Central memory CD8-positive, alpha-beta T cell (primary cell): ENCODE measurements around the gene ILDR2.

Source experiments
- ATAC-seq: fragments of 150-1000 bp; cut with Tn5 transposase; replicated peaks from 2 replicates; pipeline ENCODE4 v1.10.0; 2022; ENCODE audit warnings: mild to moderate bottlenecking, moderate FRiP score, moderate number of reproducible peaks; ENCODE audit not compliant: poor library complexity, severe bottlenecking; ENCODE audit errors: extremely low read depth
- DNase-seq, 2 donors: peaks; one replicate each; pipeline ENCODE4 v3.0.0; 2021; ENCODE audit warnings: low spot score in 2 of 2
- H3K27ac Mint-ChIP-seq: one replicate; pipeline ENCODE4 v1.8.0; 2022; ENCODE audit warnings: low read depth, mild to moderate bottlenecking, moderate library complexity, mixed read lengths
- H3K27me3 Mint-ChIP-seq: one replicate; pipeline ENCODE4 v1.8.0; 2022; ENCODE audit warnings: mixed read lengths
- H3K36me3 Mint-ChIP-seq: one replicate; pipeline ENCODE4 v1.8.0; 2022; ENCODE audit warnings: mild to moderate bottlenecking, moderate library complexity, mixed read lengths; ENCODE audit not compliant: insufficient read depth
- H3K4me1 Mint-ChIP-seq: one replicate; pipeline ENCODE4 v1.8.0; 2022; ENCODE audit warnings: mixed read lengths
- H3K4me3 Mint-ChIP-seq: one replicate; pipeline ENCODE4 v1.8.0; 2022; ENCODE audit warnings: mild to moderate bottlenecking, moderate library complexity, mixed read lengths
- H3K9me3 Mint-ChIP-seq: one replicate; pipeline ENCODE4 v1.8.0; 2022; ENCODE audit warnings: mixed read lengths

The ILDR2 gene

DNA sequence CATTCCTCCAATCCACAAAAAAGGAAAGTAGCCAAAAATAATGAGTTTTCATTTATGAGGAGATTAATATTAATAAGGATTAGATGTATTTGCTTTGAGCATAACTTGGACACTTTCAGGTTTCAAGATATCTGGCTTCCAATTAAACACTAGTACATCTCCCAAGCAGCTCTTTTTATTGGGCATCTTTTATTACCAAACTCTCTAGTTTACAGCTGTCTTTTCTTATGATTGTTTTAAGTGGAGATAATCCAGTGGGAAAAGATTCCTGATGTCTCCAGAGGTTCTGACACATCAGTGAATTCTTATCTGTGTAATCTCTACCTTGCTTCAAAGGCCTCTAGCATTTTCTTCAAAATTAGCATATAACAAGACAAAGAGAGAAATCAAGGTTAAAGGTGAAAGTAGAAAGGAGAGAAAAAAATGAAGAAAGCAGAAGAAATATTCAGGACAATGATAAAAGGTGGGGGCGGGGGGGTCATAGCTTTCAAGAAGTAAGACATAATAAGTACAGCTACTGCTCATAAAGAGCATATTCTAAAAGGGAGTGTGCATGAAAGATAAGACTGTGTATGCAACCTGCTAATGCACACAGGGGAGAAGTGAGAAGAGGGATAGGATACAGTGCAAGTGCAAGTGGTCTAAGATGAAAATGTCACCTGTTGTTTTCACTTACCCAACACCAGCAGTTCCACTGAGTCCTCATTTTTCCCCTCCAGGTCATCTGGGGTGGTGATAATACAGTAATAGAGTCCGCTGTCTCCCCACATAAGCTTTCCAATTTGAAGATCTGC lies 19.1 kb downstream of the ILDR2 start:
- no peak for ATAC-seq
- Mint-ChIP-seq H3K27me3 (peaks cover 68% of the 10 kb centered on the region), H3K27ac (no peak overlapping the region), H3K4me1 (no peaks in the 10 kb centered on the region), H3K36me3 (peaks cover 3% of the 10 kb centered on the region), H3K9me3 (no peaks in the 10 kb centered on the region), H3K4me3 (no peak overlapping the region)
- DNase-seq, result no peak

DNA sequence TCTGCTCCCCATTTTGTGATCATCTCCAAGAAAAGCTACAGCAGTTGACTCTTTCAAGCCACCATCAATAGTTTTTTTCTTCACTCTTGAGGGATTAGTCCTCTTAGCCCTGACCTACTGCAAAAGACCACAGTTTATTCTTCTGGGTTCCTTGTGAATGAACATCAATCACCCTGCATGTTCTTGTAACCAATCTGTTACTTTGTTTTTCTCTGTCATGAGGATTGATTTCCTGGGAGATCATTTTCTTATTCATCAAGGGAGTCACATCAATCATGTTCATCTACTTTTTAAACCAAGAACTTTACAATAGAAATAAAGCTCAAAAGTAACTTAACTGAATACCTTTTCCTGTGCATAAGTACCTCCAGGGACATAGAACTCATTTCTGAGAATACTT lies 21.8 kb downstream of the ILDR2 start:
- DNase-seq (no peak), ATAC-seq (no peak)
- H3K36me3 Mint-ChIP-seq, result peaks cover 3% of the 10 kb centered on the region
- no peaks in the 10 kb centered on the region for H3K9me3 Mint-ChIP-seq
- H3K27ac Mint-ChIP-seq, result no peak overlapping the region
- H3K27me3 Mint-ChIP-seq, result peaks cover 62% of the 10 kb centered on the region
- H3K4me1 Mint-ChIP-seq, result no peaks in the 10 kb centered on the region
- no peak overlapping the region for H3K4me3 Mint-ChIP-seq

- peaks cover 6% of the 10 kb centered on the region for H3K4me1 Mint-ChIP-seq
- H3K4me3 Mint-ChIP-seq, result no peak overlapping the region
- DNase-seq (no peak), ATAC-seq (no peak)
- H3K36me3 Mint-ChIP-seq, result peaks cover 3% of the 10 kb centered on the region
- H3K27me3 Mint-ChIP-seq, result peaks cover 70% of the 10 kb centered on the region
- no peaks in the 10 kb centered on the region for H3K9me3 Mint-ChIP-seq
- H3K27ac Mint-ChIP-seq, result no peak overlapping the region
These were observed 23.2 kb downstream of the ILDR2 start for GRCh38 chr1:166952002-166952746.

DNA sequence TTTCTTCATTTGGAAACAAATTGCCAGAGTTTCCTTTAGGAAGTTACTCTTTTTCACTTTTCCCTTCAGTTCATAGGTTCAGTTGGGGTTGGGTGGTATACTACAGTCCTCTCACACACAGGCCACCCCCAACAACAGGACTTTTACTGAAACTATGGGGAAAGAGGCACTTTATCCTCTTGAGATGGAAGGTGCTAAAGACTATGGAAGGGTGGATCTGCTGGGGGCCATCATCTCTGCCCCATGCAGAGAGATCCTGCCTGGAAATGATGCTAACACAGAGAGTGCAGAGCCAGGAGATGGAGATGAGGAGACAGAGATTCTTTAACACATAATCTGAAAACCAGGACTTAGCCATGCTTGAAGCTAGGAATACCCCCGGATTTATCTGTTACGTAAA lies 24.3 kb downstream of the ILDR2 start:
- peaks cover 3% of the 10 kb centered on the region for H3K36me3 Mint-ChIP-seq
- H3K4me3 Mint-ChIP-seq, result no peak overlapping the region
- H3K27me3 Mint-ChIP-seq, result peaks cover 73% of the 10 kb centered on the region
- peaks cover 8% of the 10 kb centered on the region for H3K4me1 Mint-ChIP-seq
- ATAC-seq (no peak), DNase-seq (no peak)
- no peaks in the 10 kb centered on the region for H3K9me3 Mint-ChIP-seq
- H3K27ac Mint-ChIP-seq, result no peak overlapping the region

GRCh38 chr1:166950156-166950555 lies 25.2 kb downstream of the ILDR2 start:
- H3K36me3 Mint-ChIP-seq, result peaks cover 3% of the 10 kb centered on the region
- no peaks in the 10 kb centered on the region for H3K9me3 Mint-ChIP-seq
- no peak overlapping the region for H3K27ac Mint-ChIP-seq
- no peak for ATAC-seq
- peaks cover 8% of the 10 kb centered on the region for H3K4me1 Mint-ChIP-seq
- peaks cover 73% of the 10 kb centered on the region for H3K27me3 Mint-ChIP-seq
- no peak for DNase-seq
- no peak overlapping the region for H3K4me3 Mint-ChIP-seq

GRCh38 chr1:166948856-166949350 lies 26.4 kb downstream of the ILDR2 start:
- H3K4me3 Mint-ChIP-seq, result no peak overlapping the region
- no peak for DNase-seq
- no peak for ATAC-seq
- peaks cover 8% of the 10 kb centered on the region for H3K4me1 Mint-ChIP-seq
- no peaks in the 10 kb centered on the region for H3K9me3 Mint-ChIP-seq
- H3K27ac Mint-ChIP-seq, result no peak overlapping the region
- H3K36me3 Mint-ChIP-seq, result peaks cover 3% of the 10 kb centered on the region
- peaks cover 86% of the 10 kb centered on the region for H3K27me3 Mint-ChIP-seq

DNA sequence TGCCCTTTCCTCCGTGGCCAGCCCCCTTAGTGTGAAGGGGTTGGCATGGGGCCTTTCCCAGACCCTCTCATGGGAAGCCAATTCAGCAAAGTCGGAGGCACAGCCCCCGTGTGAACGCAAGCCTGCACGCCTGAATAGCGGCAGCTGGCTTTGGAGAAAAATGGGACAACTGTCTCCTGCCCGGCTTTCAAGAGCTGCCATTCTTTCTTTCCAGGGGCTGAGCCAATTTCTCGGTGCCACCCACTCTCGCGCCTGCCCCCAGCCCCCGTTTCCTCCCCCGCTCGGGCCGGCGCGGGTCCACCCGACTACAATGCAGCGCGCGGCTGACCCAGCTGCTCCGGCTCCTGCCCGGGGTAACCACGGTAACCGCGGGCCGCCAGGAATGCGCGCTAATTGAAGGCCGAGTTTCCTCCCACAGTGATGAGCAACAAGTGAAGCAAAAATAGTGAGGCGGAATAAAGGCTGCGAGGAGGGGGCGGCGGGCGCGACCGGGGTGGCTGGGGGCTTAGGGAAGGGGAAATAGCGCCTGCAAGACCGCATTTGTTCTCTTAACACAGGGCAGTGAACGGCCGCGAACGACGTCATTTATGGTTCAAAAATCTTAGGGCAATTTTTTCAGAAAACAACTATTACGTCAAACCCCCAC lies 27.8 kb downstream of the ILDR2 start:
- Mint-ChIP-seq H3K36me3 (peaks cover 3% of the 10 kb centered on the region), H3K4me3 (no peak overlapping the region), H3K4me1 (peaks cover 8% of the 10 kb centered on the region), H3K27me3 (peaks cover 77% of the 10 kb centered on the region), H3K27ac (no peak overlapping the region), H3K9me3 (no peaks in the 10 kb centered on the region)
- DNase-seq (no peak), ATAC-seq (no peak)

GRCh38 chr1:166944186-166944967 lies 31.0 kb downstream of the ILDR2 start:
- Mint-ChIP-seq H3K4me1 (peaks cover 8% of the 10 kb centered on the region), H3K9me3 (no peaks in the 10 kb centered on the region), H3K36me3 (no peaks in the 10 kb centered on the region), H3K4me3 (no peak overlapping the region), H3K27me3 (peaks cover 47% of the 10 kb centered on the region), H3K27ac (no peak overlapping the region)
- no peak for DNase-seq
- no peak for ATAC-seq

- no peak for DNase-seq
- Mint-ChIP-seq H3K36me3 (no peaks in the 10 kb centered on the region), H3K9me3 (no peaks in the 10 kb centered on the region), H3K27me3 (peaks cover 40% of the 10 kb centered on the region), H3K4me3 (no peak overlapping the region), H3K4me1 (no peaks in the 10 kb centered on the region), H3K27ac (no peak overlapping the region)
- ATAC-seq, result no peak
These were observed 35.5 kb downstream of the ILDR2 start for GRCh38 chr1:166939741-166940375.

DNA sequence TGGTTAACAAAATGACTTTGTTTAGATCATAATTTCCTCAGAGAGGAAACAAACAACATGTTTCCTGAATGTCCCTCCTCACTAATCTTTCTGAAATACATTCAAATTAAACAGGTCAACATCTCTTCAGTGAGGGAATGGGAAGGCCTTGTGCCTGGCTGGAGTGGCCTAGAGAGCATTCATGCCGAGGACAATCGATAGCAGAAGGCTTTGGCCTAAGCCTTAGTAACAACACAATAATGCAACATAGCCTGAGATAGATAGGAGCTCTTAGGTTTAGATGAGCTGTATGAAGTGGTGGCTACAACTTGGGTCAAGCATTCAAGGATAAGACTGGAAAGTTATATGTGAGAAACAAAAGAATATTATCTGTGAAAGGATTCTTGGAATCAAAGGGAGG lies 37.4 kb downstream of the ILDR2 start:
- Mint-ChIP-seq H3K9me3 (no peaks in the 10 kb centered on the region), H3K4me3 (no peak overlapping the region), H3K36me3 (no peaks in the 10 kb centered on the region), H3K27me3 (peaks cover 38% of the 10 kb centered on the region), H3K4me1 (no peaks in the 10 kb centered on the region), H3K27ac (no peak overlapping the region)
- ATAC-seq, result no peak
- no peak for DNase-seq

DNA sequence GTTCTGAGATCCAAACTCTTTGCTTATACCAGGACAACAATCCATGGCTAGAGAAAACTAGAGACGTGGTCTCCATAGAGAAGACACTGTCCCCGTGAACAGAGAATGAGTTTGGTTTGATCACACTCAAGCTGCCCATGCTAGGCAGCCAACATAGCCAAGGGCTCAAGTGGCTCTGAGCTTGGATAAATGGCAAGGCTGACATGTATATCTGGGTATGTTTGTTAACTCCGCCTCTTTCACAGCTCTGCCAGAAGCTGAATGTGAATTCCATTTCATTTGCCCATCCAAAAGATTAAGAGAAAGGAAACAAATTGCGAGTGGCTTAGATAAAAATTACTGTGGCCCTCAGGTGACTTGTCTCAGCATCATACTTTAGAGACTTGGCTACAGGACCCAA lies 38.0 kb downstream of the ILDR2 start:
- no peaks in the 10 kb centered on the region for H3K36me3 Mint-ChIP-seq
- H3K4me1 Mint-ChIP-seq, result no peaks in the 10 kb centered on the region
- ATAC-seq, result no peak
- no peak overlapping the region for H3K4me3 Mint-ChIP-seq
- H3K27me3 Mint-ChIP-seq, result peaks cover 38% of the 10 kb centered on the region
- H3K27ac Mint-ChIP-seq, result no peak overlapping the region
- no peaks in the 10 kb centered on the region for H3K9me3 Mint-ChIP-seq
- DNase-seq, result no peak

- Mint-ChIP-seq H3K27me3 (peaks cover 31% of the 10 kb centered on the region), H3K27ac (no peak overlapping the region), H3K4me1 (no peaks in the 10 kb centered on the region), H3K9me3 (no peaks in the 10 kb centered on the region), H3K4me3 (no peak overlapping the region), H3K36me3 (no peaks in the 10 kb centered on the region)
- no peak for DNase-seq
- ATAC-seq, result no peak
These were observed 41.7 kb downstream of the ILDR2 start for GRCh38 chr1:166933633-166934032.
